ENCODE results near the gene SAP25. TPM values are rescaled to one million over a fixed set of nuclear protein-coding genes. Genes with fewer than 3 reads are reported as not detected.

SAP25 gene
- total and polyA plus RNA-seq, 10 donors = 11.0 to 75.6 (median 25.1) TPM

DNA sequence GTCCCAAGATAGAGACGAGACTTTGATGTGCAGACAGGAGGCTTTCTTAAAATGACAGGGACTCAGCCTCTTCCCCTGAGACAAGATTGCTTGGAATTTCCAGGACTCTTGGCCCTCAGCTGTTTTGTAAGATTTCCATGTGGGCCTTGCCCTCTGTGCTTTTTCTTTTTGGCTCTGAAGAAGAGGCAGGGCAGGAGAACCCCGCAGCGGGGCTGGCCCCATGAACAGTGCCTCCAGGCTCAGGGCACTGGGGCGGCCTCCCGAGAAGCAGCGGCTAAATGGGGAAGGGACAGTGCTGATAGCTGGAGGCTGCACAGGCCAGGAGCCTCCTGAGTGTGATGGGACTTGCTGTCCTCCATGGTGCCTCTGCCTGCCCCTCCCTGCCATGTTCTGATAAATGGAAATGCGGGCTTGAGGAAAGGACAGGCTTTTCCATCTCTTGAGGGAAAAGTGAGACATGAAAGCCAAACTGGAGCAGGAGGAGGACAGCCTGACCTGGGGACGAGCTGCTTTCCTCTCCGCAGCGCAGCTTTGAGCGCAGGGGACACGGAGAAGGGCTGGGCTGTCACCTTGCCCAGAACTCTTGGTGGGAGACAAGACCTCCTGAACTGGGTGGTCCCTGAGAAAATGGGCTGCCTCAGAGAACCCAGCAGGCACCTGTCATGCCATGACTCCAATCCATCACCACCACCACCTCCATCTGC lies 12.1 kb downstream of the SAP25 start:
- intact Hi-C loops (cut with DNase I; ENCODE audit: low total_unique reads) = loop anchor here (2.0 kb wide), 1 partner anchor 93 kb away; no protein-coding TSS in a partner anchor
- no peak overlapping the region for H3K4me3 ChIP-seq
- no peak for TF ChIP-seq POLR2A (IDR thresholded peaks at IDR 0.05)
- peak in 1 of 3 donors; percentile 6 for TF ChIP-seq POLR2AphosphoS5 (IDR thresholded peaks at IDR 0.05)
- TF ChIP-seq, protein P1, sequence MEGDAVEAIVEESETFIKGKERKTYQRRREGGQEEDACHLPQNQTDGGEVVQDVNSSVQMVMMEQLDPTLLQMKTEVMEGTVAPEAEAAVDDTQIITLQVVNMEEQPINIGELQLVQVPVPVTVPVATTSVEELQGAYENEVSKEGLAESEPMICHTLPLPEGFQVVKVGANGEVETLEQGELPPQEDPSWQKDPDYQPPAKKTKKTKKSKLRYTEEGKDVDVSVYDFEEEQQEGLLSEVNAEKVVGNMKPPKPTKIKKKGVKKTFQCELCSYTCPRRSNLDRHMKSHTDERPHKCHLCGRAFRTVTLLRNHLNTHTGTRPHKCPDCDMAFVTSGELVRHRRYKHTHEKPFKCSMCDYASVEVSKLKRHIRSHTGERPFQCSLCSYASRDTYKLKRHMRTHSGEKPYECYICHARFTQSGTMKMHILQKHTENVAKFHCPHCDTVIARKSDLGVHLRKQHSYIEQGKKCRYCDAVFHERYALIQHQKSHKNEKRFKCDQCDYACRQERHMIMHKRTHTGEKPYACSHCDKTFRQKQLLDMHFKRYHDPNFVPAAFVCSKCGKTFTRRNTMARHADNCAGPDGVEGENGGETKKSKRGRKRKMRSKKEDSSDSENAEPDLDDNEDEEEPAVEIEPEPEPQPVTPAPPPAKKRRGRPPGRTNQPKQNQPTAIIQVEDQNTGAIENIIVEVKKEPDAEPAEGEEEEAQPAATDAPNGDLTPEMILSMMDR (IDR thresholded peaks at IDR 0.05 in 8 of 11, conservative IDR thresholded peaks at IDR 0.05 in 3 of 11) = no peak
- DNase-seq = no peak
- no peak overlapping the region for H3K27ac ChIP-seq
- no peaks in the 10 kb centered on the region for H3K27me3 ChIP-seq (replicated peaks in 1 of 7)
- peaks cover 12 to 37% (median 21%) of the 10 kb centered on the region in 6 donors for H3K4me1 ChIP-seq
- peaks cover 0 to 59% (median 17%) of the 10 kb centered on the region in 6 donors for H3K36me3 ChIP-seq
- H3K9me3 ChIP-seq = no peaks in the 10 kb centered on the region
- WGBS, 5 donors = 92 to 98% (median 96%) methylated on average over 12 of the region's 12 CpGs

DNA sequence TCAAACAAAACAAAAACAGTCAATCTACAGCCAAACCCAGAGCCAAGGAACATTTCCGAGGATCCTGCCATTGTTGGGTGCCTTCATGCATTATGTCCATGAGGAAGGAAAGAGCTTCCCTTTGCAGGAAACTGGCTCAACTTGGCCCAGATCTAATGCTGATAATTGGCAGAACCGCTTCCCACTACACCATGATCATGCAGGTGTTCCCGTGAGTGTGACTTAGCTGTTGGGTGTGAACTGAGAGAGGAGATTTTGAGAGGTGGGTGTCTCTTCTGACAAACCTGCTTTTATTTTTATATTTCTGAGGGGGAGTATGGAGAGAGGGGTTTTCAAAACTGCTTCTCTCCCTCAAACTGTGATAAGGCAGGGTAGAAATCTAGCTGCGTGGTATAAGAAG lies 14.6 kb downstream of the SAP25 start:
- peaks cover 0 to 73% (median 35%) of the 10 kb centered on the region in 6 donors for H3K36me3 ChIP-seq
- H3K4me1 ChIP-seq = peaks cover 10 to 25% (median 16%) of the 10 kb centered on the region in 6 donors
- WGBS, 5 donors = 56 to 81% (median 75%) methylated on average over 4 of the region's 4 CpGs
- DNase-seq = no peak
- peak overlapping the region in 5 of 8 donors; percentile 11 to 58 (median 40) for H3K27ac ChIP-seq
- no peaks in the 10 kb centered on the region for H3K27me3 ChIP-seq (replicated peaks in 1 of 7)
- no peak overlapping the region for H3K4me3 ChIP-seq
- intact Hi-C loops (cut with DNase I; ENCODE audit: low total_unique reads) = loop anchor here (2.0 kb wide), 1 partner anchor 78 kb away; no protein-coding TSS in a partner anchor
- H3K9me3 ChIP-seq = no peaks in the 10 kb centered on the region
- no peak for TF ChIP-seq POLR2A (IDR thresholded peaks at IDR 0.05)
- TF ChIP-seq, protein P1 (IDR thresholded peaks at IDR 0.05 in 8 of 11, conservative IDR thresholded peaks at IDR 0.05 in 3 of 11) = no peak
- TF ChIP-seq POLR2AphosphoS5 (IDR thresholded peaks at IDR 0.05) = no peak

DNA sequence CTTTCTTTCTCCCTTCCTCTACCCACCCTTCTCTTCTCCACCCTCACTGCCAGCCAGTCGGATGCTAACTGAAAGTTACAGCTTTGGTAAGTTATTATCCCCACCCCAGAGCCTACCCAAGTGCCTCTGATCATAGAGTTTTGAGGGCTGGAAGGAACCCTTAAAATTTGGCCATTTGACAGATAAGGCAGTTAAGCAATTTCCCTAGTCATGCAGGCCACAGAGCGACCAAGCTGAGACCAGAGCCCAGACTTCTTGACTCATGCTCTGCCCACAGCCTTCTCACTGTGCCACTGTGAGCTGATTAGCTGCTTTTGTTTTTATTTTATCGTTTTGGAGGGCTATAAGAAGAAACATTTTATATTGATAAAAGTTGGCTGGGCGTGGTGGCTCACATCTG lies 17.2 kb downstream of the SAP25 start:
- H3K9me3 ChIP-seq = no peaks in the 10 kb centered on the region

DNA sequence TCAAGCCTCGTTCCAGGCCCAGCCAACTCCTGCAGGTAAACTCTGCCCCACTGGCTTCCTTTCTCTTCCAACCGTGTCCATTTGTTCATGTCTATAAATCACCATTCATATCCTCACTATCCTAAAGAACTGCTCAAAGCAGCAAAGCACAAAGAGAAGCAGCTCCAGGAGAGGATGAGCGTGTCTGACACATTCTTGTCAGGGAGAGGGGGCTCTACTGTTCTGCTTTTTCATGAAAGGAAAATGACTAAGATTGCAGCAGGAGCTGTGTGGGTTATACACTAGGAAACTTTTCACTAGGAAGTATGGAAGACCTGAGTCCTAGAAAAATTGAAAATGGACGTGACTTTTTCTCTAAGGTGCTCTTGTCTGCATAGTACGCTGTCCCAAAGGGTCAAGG lies 18.0 kb downstream of the SAP25 start:
- H3K4me1 ChIP-seq = peaks cover 3 to 22% (median 11%) of the 10 kb centered on the region in 6 donors
- peak overlapping the region in 1 of 8 donors; percentile 3 for H3K27ac ChIP-seq
- no peak for DNase-seq
- intact Hi-C loops (cut with DNase I; ENCODE audit: low total_unique reads) = no loop called here
- no peak overlapping the region for H3K4me3 ChIP-seq
- H3K36me3 ChIP-seq = peaks cover 0 to 78% (median 37%) of the 10 kb centered on the region in 6 donors
- 80 to 90% (median 84%) methylated on average over 5 of the region's 5 CpGs for WGBS, 5 donors
- TF ChIP-seq POLR2A (IDR thresholded peaks at IDR 0.05) (no peak), POLR2AphosphoS5 (IDR thresholded peaks at IDR 0.05) (no peak)
- TF ChIP-seq, protein P1 (IDR thresholded peaks at IDR 0.05 in 8 of 11, conservative IDR thresholded peaks at IDR 0.05 in 3 of 11) = no peak
- no peaks in the 10 kb centered on the region for H3K9me3 ChIP-seq
- no peaks in the 10 kb centered on the region for H3K27me3 ChIP-seq (replicated peaks in 1 of 7)

More for the DNA sequence above, 17.2 kb downstream of the SAP25 start:
- Histone ChIP-seq H3K27ac (peak overlapping the region in 1 of 8 donors; percentile 3), H3K4me3 (no peak overlapping the region), H3K36me3 (peaks cover 0 to 78% (median 38%) of the 10 kb centered on the region in 6 donors), H3K27me3 (replicated peaks in 1 of 7) (no peaks in the 10 kb centered on the region), H3K4me1 (peaks cover 3 to 14% (median 10%) of the 10 kb centered on the region in 6 donors)
- DNase-seq = no peak
- WGBS, 5 donors = 51 to 89% (median 55%) methylated on average over 4 of the region's 4 CpGs
- intact Hi-C loops (cut with DNase I; ENCODE audit: low total_unique reads) = no loop called here
- TF ChIP-seq POLR2AphosphoS5 (IDR thresholded peaks at IDR 0.05) (no peak), POLR2A (IDR thresholded peaks at IDR 0.05) (no peak)
- TF ChIP-seq, protein P1 (IDR thresholded peaks at IDR 0.05 in 8 of 11, conservative IDR thresholded peaks at IDR 0.05 in 3 of 11) = no peak
